Endothelial cell (in vitro differentiated cells): Measurements from ENCODE around the gene SUSD2. TPM values are rescaled to one million over a fixed set of nuclear protein-coding genes. Genes with fewer than 3 reads are reported as not detected.

Experiments
- DNase-seq: peaks from one replicate; pipeline ENCODE4 v3.0.0; 2021; ENCODE audit warnings: low spot score
- H3K27ac Mint-ChIP-seq: one replicate; pipeline ENCODE4 v1.8.0; 2021; ENCODE audit warnings: mixed read lengths, inconsistent platforms; ENCODE audit not compliant: unreplicated experiment
- H3K27me3 Mint-ChIP-seq: one replicate; pipeline ENCODE4 v1.8.0; 2021; ENCODE audit warnings: mild to moderate bottlenecking, moderate library complexity, mixed read lengths, inconsistent platforms; ENCODE audit not compliant: unreplicated experiment
- H3K36me3 Mint-ChIP-seq: one replicate; pipeline ENCODE4 v1.8.0; 2021; ENCODE audit warnings: mild to moderate bottlenecking, low read depth, mixed read lengths, inconsistent platforms; ENCODE audit not compliant: unreplicated experiment
- H3K4me1 Mint-ChIP-seq: one replicate; pipeline ENCODE4 v1.8.0; 2021; ENCODE audit warnings: mild to moderate bottlenecking, mixed read lengths, inconsistent platforms; ENCODE audit not compliant: unreplicated experiment
- H3K4me3 Mint-ChIP-seq: one replicate; pipeline ENCODE4 v1.8.0; 2021; ENCODE audit warnings: mild to moderate bottlenecking, mixed read lengths, inconsistent platforms; ENCODE audit not compliant: unreplicated experiment
- H3K9me3 Mint-ChIP-seq: one replicate; pipeline ENCODE4 v1.8.0; 2021; ENCODE audit warnings: mixed read lengths, inconsistent platforms; ENCODE audit not compliant: unreplicated experiment
- CTCF ChIP-seq: fragments of 200-600 bp; sonication (generic); IDR thresholded peaks from one replicate; pipeline ENCODE4 v1.5.0; 2021; ENCODE audit warnings: antibody characterized with exemption; ENCODE audit not compliant: unreplicated experiment
- total RNA-seq: library from RNA; stranded (reverse); fragmentation: NEBNext Ultra II Directional; extraction: Animal tissue kit (Norgen Biotek cat#: 25700); gene quantifications from one replicate; pipeline ENCODE4 v1.2.1, GENCODE V29; 2021; ENCODE audit not compliant: unreplicated experiment

Gene SUSD2
- total RNA-seq, 1 donor from 2014 or later, result 0.38 TPM

- no peak for DNase-seq
- no peak overlapping the region for H3K27ac Mint-ChIP-seq
- TF ChIP-seq CTCF, result no peak
- no peak overlapping the region for H3K4me3 Mint-ChIP-seq
- no peaks in the 10 kb centered on the region for H3K4me1 Mint-ChIP-seq
- no peaks in the 10 kb centered on the region for H3K27me3 Mint-ChIP-seq
- H3K36me3 Mint-ChIP-seq, result peaks cover 14% of the 10 kb centered on the region
- no peaks in the 10 kb centered on the region for H3K9me3 Mint-ChIP-seq
These were observed 11.1 kb upstream of the SUSD2 start for GRCh38 chr22:24170188-24170587.

- Mint-ChIP-seq H3K4me3 (no peak overlapping the region), H3K27ac (no peak overlapping the region), H3K27me3 (no peaks in the 10 kb centered on the region), H3K9me3 (no peaks in the 10 kb centered on the region), H3K4me1 (no peaks in the 10 kb centered on the region), H3K36me3 (peaks cover 12% of the 10 kb centered on the region)
- no peak for DNase-seq
- TF ChIP-seq CTCF, result no peak
These were observed 10.7 kb upstream of the SUSD2 start for GRCh38 chr22:24170632-24171031.

GRCh38 chr22:24171822-24172221 is 9.5 kb upstream of the SUSD2 start:
- no peak overlapping the region for H3K4me3 Mint-ChIP-seq
- H3K36me3 Mint-ChIP-seq, result peaks cover 12% of the 10 kb centered on the region
- H3K9me3 Mint-ChIP-seq, result no peaks in the 10 kb centered on the region
- H3K4me1 Mint-ChIP-seq, result no peaks in the 10 kb centered on the region
- no peak overlapping the region for H3K27ac Mint-ChIP-seq
- no peak for DNase-seq
- no peaks in the 10 kb centered on the region for H3K27me3 Mint-ChIP-seq
- TF ChIP-seq CTCF, result no peak

- peak; percentile 88 for DNase-seq
- peak; percentile 70 for TF ChIP-seq CTCF
- Mint-ChIP-seq H3K36me3 (peaks cover 4% of the 10 kb centered on the region), H3K4me1 (peaks cover 8% of the 10 kb centered on the region), H3K9me3 (no peaks in the 10 kb centered on the region), H3K27ac (no peak overlapping the region), H3K27me3 (peaks cover 3% of the 10 kb centered on the region), H3K4me3 (no peak overlapping the region)
These were observed 6.0 kb upstream of the SUSD2 start for GRCh38 chr22:24175160-24175808.

- no peaks in the 10 kb centered on the region for H3K9me3 Mint-ChIP-seq
- peaks cover 3% of the 10 kb centered on the region for H3K27me3 Mint-ChIP-seq
- H3K4me3 Mint-ChIP-seq, result no peak overlapping the region
- no peak for TF ChIP-seq CTCF
- peaks cover 8% of the 10 kb centered on the region for H3K4me1 Mint-ChIP-seq
- H3K27ac Mint-ChIP-seq, result no peak overlapping the region
- no peak for DNase-seq
- peaks cover 4% of the 10 kb centered on the region for H3K36me3 Mint-ChIP-seq
These were observed 5.2 kb upstream of the SUSD2 start for GRCh38 chr22:24176040-24176439.
